ENCODE measurements around the gene PDCD2L. TPM values are rescaled to one million over a fixed set of nuclear protein-coding genes. Genes with fewer than 3 reads are reported as not detected.
"Not testable (repeated sequence)": the region's sequence is repeated elsewhere in the genome, so short reads cannot be mapped to it uniquely, and the experiment has no call there.

PDCD2L gene
- polyA plus RNA-seq, 1 experiment, result 9.3 TPM

DNA sequence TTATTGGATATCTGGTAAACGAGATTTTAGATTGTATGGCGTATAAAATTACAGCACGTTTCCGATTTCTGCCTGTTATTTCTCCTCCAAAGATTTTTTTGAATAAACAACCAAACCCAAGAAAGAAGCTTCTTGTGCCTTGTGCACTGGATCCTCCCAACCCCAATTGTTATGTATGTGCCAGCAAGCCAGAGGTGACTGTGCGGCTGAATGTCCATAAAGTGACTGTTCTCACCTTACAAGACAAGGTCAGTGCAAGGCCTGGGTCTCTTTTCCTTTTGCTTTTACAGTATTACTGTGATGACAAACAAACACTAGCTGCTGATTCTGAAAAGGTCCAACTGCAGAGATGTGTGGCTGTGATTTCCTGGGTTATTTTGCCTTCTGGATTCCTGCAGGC is 54.5 kb downstream of the PDCD2L start:
- no peak overlapping the region for H3K4me3 ChIP-seq (ENCODE audit: low read depth, low read length)
- peaks cover 10% of the 10 kb centered on the region for H3K36me3 ChIP-seq (ENCODE audit: control insufficient read depth, insufficient read depth, low read length)
- TF ChIP-seq CTCF (IDR thresholded peaks at IDR 0.05; ENCODE audit: insufficient read depth, low read depth, low read length), result no peak
- H3K27me3 ChIP-seq (ENCODE audit: control insufficient read depth, insufficient read depth, low read length), result no peaks in the 10 kb centered on the region
- ChIA-PET POLR2A (no interaction called here), CTCF (no interaction called here)
- DNase-seq (ENCODE audit: low read depth), result no peak

DNA sequence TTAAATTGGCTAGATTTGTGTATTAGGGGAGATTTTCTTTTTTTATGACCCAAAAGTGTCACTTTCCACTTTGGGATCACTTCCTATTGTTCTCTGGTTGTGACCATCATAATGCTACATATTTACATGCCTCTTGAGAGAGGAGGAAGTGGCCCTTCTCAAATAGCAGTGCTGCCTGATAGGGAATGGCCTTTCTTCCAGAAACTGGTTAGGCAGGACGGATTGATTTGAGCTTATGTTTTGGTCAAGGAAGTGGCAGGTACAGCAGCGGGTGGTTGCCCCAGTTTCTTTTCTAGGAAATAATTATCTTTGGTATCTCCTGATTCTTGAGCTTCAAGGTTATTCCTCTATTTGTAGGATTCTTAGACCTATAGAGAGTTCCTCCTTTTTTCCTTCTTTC is 55.4 kb downstream of the PDCD2L start:
- Histone ChIP-seq H3K36me3 (ENCODE audit: control insufficient read depth, insufficient read depth, low read length) (peaks cover 10% of the 10 kb centered on the region), H3K27me3 (ENCODE audit: control insufficient read depth, insufficient read depth, low read length) (no peaks in the 10 kb centered on the region), H3K4me3 (ENCODE audit: low read depth, low read length) (no peak overlapping the region)
- no peak for TF ChIP-seq CTCF (IDR thresholded peaks at IDR 0.05; ENCODE audit: insufficient read depth, low read depth, low read length)
- no peak for DNase-seq (ENCODE audit: low read depth)
- POLR2A ChIA-PET, result no interaction called here
- CTCF ChIA-PET, result no interaction called here

DNA sequence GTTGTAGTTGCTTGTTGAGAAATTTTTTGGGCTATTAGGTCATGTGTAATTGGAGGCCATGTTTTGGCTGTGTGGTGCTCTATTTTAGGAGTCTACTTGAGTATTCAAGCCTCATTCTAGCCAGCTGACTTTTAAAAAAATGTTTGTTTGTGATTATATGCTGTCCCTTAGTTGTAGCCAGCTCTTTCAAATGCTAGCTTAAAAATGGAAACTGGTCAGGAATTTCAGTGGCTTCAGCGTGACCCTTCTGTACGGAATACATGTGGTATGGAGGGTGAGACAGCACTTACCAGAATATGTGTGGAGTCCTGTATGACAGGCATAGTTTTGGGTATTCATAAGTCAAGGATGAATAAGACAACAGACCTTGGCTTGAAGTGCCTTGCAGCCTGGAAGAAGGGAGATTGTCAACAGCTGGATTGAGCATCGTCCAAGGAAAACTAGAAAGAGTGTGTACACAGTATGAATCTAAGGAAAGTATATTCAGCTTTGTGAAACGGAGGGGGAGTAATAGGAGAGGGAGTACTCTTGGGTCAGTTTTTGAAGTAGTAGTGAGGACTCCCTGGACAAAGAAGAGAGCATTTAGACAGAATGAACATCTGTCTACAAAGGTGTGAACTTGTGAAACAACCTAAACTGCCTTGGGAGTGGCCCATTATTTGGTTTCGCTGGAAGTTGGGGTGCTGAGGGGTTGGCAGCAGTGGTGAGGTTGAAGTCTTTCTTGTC is 57.3 kb downstream of the PDCD2L start:
- Histone ChIP-seq H3K27me3 (ENCODE audit: control insufficient read depth, insufficient read depth, low read length) (no peaks in the 10 kb centered on the region), H3K4me3 (ENCODE audit: low read depth, low read length) (no peak overlapping the region), H3K36me3 (ENCODE audit: control insufficient read depth, insufficient read depth, low read length) (peaks cover 10% of the 10 kb centered on the region)
- ChIA-PET POLR2A (interaction anchor here (0.7 kb wide), 1 partner anchor 17 kb away, joined by 3 read pairs; no protein-coding TSS in a partner anchor), CTCF (interaction anchor here (1.4 kb wide), 1 partner anchor 10 kb away, joined by 8 read pairs; no protein-coding TSS in a partner anchor)
- TF ChIP-seq CTCF (IDR thresholded peaks at IDR 0.05; ENCODE audit: insufficient read depth, low read depth, low read length), result no peak
- no peak for DNase-seq (ENCODE audit: low read depth)

DNA sequence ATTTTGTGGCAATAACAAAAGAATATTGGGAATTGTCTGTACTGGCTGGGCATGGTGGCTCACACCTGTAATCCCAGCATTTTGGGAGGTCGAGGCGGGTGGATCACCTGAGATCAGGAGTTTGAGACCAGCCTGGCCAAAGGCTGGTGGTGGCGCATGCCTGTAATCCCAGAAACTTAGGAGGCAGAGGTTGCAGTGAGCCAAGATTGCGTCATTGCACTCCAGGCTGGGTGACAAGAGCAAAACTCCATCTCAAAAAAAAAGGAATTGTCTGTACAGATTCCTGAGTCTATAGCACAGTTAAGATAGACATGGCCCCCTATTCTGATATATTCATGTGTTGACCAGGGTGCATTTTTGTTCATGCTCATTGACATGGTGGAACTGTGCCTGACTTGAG is 60.6 kb downstream of the PDCD2L start:
- CTCF ChIA-PET, result interaction anchor here (1.3 kb wide), 1 partner anchor 9 kb away, joined by 4 read pairs; no protein-coding TSS in a partner anchor
- H3K4me3 ChIP-seq (ENCODE audit: low read depth, low read length); DNase-seq (ENCODE audit: low read depth); POLR2A ChIA-PET; H3K27me3 ChIP-seq (ENCODE audit: control insufficient read depth, insufficient read depth, low read length); H3K36me3 ChIP-seq (ENCODE audit: control insufficient read depth, insufficient read depth, low read length): not testable (repeated sequence)

DNA sequence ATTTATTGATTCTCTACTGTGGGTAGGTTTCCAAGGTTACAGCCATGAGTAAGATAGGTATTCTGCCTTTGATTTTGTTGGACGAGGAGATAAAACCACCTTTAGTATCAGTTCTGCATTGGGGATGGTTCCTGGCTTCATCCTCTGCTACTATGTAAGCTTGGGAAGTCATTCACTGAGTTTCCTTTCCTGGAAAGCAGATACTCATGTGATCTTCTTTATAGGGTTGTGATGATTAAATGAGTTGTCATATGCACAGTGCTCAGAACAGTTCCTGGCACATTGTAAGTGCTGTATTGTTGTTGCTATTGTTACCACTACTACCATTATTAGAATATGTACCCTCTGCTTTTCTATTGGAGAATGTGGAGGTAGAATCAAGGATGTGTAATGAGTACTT is 64.2 kb downstream of the PDCD2L start:
- CTCF ChIA-PET, result no interaction called here
- Histone ChIP-seq H3K27me3 (ENCODE audit: control insufficient read depth, insufficient read depth, low read length) (no peaks in the 10 kb centered on the region), H3K36me3 (ENCODE audit: control insufficient read depth, insufficient read depth, low read length) (no peaks in the 10 kb centered on the region; the same call in 1 of the 2 replicates), H3K4me3 (ENCODE audit: low read depth, low read length) (no peak overlapping the region)
- no peak for DNase-seq (ENCODE audit: low read depth)
- POLR2A ChIA-PET, result interaction anchor here (0.6 kb wide), 1 partner anchor 10 kb away, joined by 4 read pairs; no protein-coding TSS in a partner anchor
- TF ChIP-seq CTCF (IDR thresholded peaks at IDR 0.05; ENCODE audit: insufficient read depth, low read depth, low read length), result no peak

DNA sequence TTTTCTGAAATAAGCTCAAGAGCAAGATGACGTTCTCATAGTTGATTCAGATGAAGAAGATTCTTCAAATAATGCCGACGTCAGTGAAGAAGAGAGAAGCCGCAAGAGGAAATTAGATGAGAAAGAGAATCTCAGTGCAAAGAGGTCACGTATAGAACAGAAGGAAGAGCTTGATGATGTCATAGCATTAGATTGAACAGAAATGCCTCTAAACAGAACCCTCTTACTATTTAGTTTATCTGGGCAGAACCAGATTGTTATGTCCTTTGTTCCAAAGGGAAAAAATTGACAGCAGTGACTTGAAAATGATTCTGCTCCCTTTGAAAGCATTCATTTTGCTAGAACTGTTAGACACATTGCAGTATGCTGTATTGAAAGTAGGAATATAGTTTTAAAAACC is 64.8 kb downstream of the PDCD2L start:
- H3K36me3 ChIP-seq (ENCODE audit: control insufficient read depth, insufficient read depth, low read length); H3K27me3 ChIP-seq (ENCODE audit: control insufficient read depth, insufficient read depth, low read length); DNase-seq (ENCODE audit: low read depth); H3K4me3 ChIP-seq (ENCODE audit: low read depth, low read length); CTCF ChIA-PET: not testable (repeated sequence)
- POLR2A ChIA-PET, result interaction anchor here (0.6 kb wide), 1 partner anchor 10 kb away, joined by 4 read pairs; no protein-coding TSS in a partner anchor
